ENCODE measurements around the gene GAREM1.
"Not testable (repeated sequence)": the region's sequence is repeated elsewhere in the genome, so short reads cannot be mapped to it uniquely, and the experiment has no call there.

The GAREM1 gene

GRCh38 chr18:32295604-32296003 is 175.1 kb downstream of the GAREM1 start:
- no peak overlapping the region for H3K4me3 ChIP-seq (ENCODE audit: low read depth, low read length)

GRCh38 chr18:32293107-32293506 is 177.6 kb downstream of the GAREM1 start:
- Histone ChIP-seq H3K4me3 (ENCODE audit: low read depth, low read length) (no peak overlapping the region), H3K79me2 (ENCODE audit: control insufficient read depth, insufficient read depth, low read length, unreplicated experiment) (no peaks in the 10 kb centered on the region), H3K4me1 (ENCODE audit: control insufficient read depth, insufficient read depth, low read length, unreplicated experiment) (no peaks in the 10 kb centered on the region)

More at GRCh38 chr18:32295604-32296003, 175.1 kb downstream of the GAREM1 start:
- H3K36me3 ChIP-seq (ENCODE audit: insufficient read depth, low read length) = no peaks in the 10 kb centered on the region
- no peak overlapping the region for H2AFZ ChIP-seq (ENCODE audit: low read length, unreplicated experiment)
- no peaks in the 10 kb centered on the region for H3K27me3 ChIP-seq (ENCODE audit: insufficient read depth, low read length)
- no peaks in the 10 kb centered on the region for H3K4me1 ChIP-seq (ENCODE audit: control insufficient read depth, insufficient read depth, low read length, unreplicated experiment)
- no peak overlapping the region for H3K27ac ChIP-seq (ENCODE audit: low read depth, low read length)
- no peaks in the 10 kb centered on the region for H3K79me2 ChIP-seq (ENCODE audit: control insufficient read depth, insufficient read depth, low read length, unreplicated experiment)

DNA sequence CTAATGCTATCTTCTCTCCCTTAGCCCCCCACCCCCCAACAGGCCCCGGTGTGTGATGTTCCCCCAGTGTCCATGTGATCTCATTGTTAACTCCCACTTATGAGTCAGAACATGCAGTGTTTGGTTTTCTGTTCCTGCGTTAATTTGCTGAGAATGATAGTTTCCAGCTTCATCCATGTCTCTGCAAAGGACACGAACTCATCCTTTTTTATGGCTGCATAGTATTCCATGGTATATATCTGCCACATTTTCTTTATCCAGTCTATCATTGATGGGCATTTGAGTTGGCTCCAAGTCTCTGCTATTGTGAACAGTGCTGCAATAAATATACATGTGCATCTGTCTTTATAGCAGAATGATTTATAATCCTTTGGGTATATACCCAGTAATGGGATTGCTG is 179.1 kb downstream of the GAREM1 start:
- not testable (repeated sequence) for H3K27ac ChIP-seq (ENCODE audit: low read depth, low read length); H3K4me1 ChIP-seq (ENCODE audit: control insufficient read depth, insufficient read depth, low read length, unreplicated experiment); H3K36me3 ChIP-seq (ENCODE audit: insufficient read depth, low read length); H2AFZ ChIP-seq (ENCODE audit: low read length, unreplicated experiment); H3K79me2 ChIP-seq (ENCODE audit: control insufficient read depth, insufficient read depth, low read length, unreplicated experiment); H3K4me3 ChIP-seq (ENCODE audit: low read depth, low read length); H3K27me3 ChIP-seq (ENCODE audit: insufficient read depth, low read length)

More at GRCh38 chr18:32293107-32293506, 177.6 kb downstream of the GAREM1 start:
- Histone ChIP-seq H3K27ac (ENCODE audit: low read depth, low read length) (no peak overlapping the region), H2AFZ (ENCODE audit: low read length, unreplicated experiment) (no peak overlapping the region), H3K27me3 (ENCODE audit: insufficient read depth, low read length) (no peaks in the 10 kb centered on the region), H3K36me3 (ENCODE audit: insufficient read depth, low read length) (no peaks in the 10 kb centered on the region)

GRCh38 chr18:32290810-32291209 is 179.9 kb downstream of the GAREM1 start:
- Histone ChIP-seq H3K4me3 (ENCODE audit: low read depth, low read length) (no peak overlapping the region), H3K27me3 (ENCODE audit: insufficient read depth, low read length) (no peaks in the 10 kb centered on the region), H2AFZ (ENCODE audit: low read length, unreplicated experiment) (no peak overlapping the region), H3K79me2 (ENCODE audit: control insufficient read depth, insufficient read depth, low read length, unreplicated experiment) (no peaks in the 10 kb centered on the region), H3K27ac (ENCODE audit: low read depth, low read length) (no peak overlapping the region), H3K4me1 (ENCODE audit: control insufficient read depth, insufficient read depth, low read length, unreplicated experiment) (no peaks in the 10 kb centered on the region), H3K36me3 (ENCODE audit: insufficient read depth, low read length) (no peaks in the 10 kb centered on the region; the same call in 1 of the 2 replicates)

- H3K27me3 ChIP-seq (ENCODE audit: insufficient read depth, low read length) = no peaks in the 10 kb centered on the region
- no peak overlapping the region for H2AFZ ChIP-seq (ENCODE audit: low read length, unreplicated experiment)
- H3K36me3 ChIP-seq (ENCODE audit: insufficient read depth, low read length) = no peaks in the 10 kb centered on the region; the same call in 1 of the 2 replicates
Measured at GRCh38 chr18:32289483-32290075, 181.1 kb downstream of the GAREM1 start.

DNA sequence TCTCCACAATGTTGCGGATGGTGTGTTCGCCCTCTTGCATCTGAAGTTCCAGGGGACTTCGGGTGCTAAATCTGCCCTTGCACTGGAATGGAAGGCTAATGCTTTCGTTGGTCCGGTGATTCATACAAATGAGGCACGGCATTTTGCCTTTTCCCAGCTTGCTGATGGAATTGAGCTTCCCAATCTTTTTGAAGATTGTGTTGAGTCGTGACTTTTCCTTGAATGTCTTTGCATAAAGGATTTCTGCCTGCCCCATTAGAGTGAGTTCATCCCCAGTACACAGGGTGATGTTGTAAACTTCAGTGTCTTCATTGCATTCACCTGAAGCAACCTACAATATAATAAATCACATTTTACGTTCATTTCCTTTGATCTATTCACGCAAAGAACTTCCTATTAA is 182.8 kb downstream of the GAREM1 start:
- H2AFZ ChIP-seq (ENCODE audit: low read length, unreplicated experiment) = no peak overlapping the region

More at GRCh38 chr18:32289483-32290075, 181.1 kb downstream of the GAREM1 start:
- Histone ChIP-seq H3K4me1 (ENCODE audit: control insufficient read depth, insufficient read depth, low read length, unreplicated experiment) (no peaks in the 10 kb centered on the region), H3K4me3 (ENCODE audit: low read depth, low read length) (no peak overlapping the region), H3K79me2 (ENCODE audit: control insufficient read depth, insufficient read depth, low read length, unreplicated experiment) (no peaks in the 10 kb centered on the region), H3K27ac (ENCODE audit: low read depth, low read length) (no peak overlapping the region)

GRCh38 chr18:32287249-32287648 is 183.4 kb downstream of the GAREM1 start:
- no peaks in the 10 kb centered on the region for H3K27me3 ChIP-seq (ENCODE audit: insufficient read depth, low read length)
- H3K4me3 ChIP-seq (ENCODE audit: low read depth, low read length) = no peak overlapping the region
- H3K79me2 ChIP-seq (ENCODE audit: control insufficient read depth, insufficient read depth, low read length, unreplicated experiment) = no peaks in the 10 kb centered on the region
- peaks cover 6% of the 10 kb centered on the region for H3K4me1 ChIP-seq (ENCODE audit: control insufficient read depth, insufficient read depth, low read length, unreplicated experiment)
- no peak overlapping the region for H3K27ac ChIP-seq (ENCODE audit: low read depth, low read length)
- H2AFZ ChIP-seq (ENCODE audit: low read length, unreplicated experiment) = no peak overlapping the region
- H3K36me3 ChIP-seq (ENCODE audit: insufficient read depth, low read length) = no peaks in the 10 kb centered on the region; the same call in 1 of the 2 replicates

More for the DNA sequence above, 182.8 kb downstream of the GAREM1 start:
- H3K27ac ChIP-seq (ENCODE audit: low read depth, low read length) = no peak overlapping the region
- H3K4me1 ChIP-seq (ENCODE audit: control insufficient read depth, insufficient read depth, low read length, unreplicated experiment) = peaks cover 6% of the 10 kb centered on the region
- no peaks in the 10 kb centered on the region for H3K27me3 ChIP-seq (ENCODE audit: insufficient read depth, low read length)
- H3K4me3 ChIP-seq (ENCODE audit: low read depth, low read length) = no peak overlapping the region
- H3K79me2 ChIP-seq (ENCODE audit: control insufficient read depth, insufficient read depth, low read length, unreplicated experiment) = no peaks in the 10 kb centered on the region
- no peaks in the 10 kb centered on the region; the same call in 1 of the 2 replicates for H3K36me3 ChIP-seq (ENCODE audit: insufficient read depth, low read length)

- Histone ChIP-seq H2AFZ (ENCODE audit: low read length, unreplicated experiment) (no peak overlapping the region), H3K79me2 (ENCODE audit: control insufficient read depth, insufficient read depth, low read length, unreplicated experiment) (no peaks in the 10 kb centered on the region), H3K4me1 (ENCODE audit: control insufficient read depth, insufficient read depth, low read length, unreplicated experiment) (peaks cover 6% of the 10 kb centered on the region), H3K27me3 (ENCODE audit: insufficient read depth, low read length) (no peaks in the 10 kb centered on the region), H3K4me3 (ENCODE audit: low read depth, low read length) (no peak overlapping the region), H3K27ac (ENCODE audit: low read depth, low read length) (no peak overlapping the region), H3K36me3 (ENCODE audit: insufficient read depth, low read length) (no peaks in the 10 kb centered on the region; the same call in 1 of the 2 replicates)
Measured at GRCh38 chr18:32286749-32287148, 183.9 kb downstream of the GAREM1 start.

DNA sequence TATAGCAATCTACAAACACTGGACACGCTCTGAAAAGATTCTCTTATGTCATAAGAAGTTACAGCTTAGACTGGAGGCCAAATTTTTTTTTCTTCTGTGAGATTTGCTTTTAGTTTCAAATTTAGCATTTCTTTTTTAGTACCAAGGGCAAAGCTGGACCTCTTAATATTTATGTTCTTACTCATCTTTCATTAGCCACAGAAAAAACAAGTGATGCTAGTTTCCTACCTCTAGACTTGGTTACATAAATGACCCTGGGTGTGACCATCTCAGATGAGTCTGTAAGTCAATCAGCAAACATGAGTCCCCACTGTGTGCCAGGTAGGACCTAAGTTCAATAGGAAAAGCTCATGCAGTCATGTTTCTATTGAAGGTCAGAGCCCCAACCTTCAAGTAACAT is 186.4 kb downstream of the GAREM1 start:
- Histone ChIP-seq H3K27ac (ENCODE audit: low read depth, low read length) (no peak overlapping the region), H3K36me3 (ENCODE audit: insufficient read depth, low read length) (no peaks in the 10 kb centered on the region; the same call in 1 of the 2 replicates), H3K4me3 (ENCODE audit: low read depth, low read length) (no peak overlapping the region), H3K79me2 (ENCODE audit: control insufficient read depth, insufficient read depth, low read length, unreplicated experiment) (no peaks in the 10 kb centered on the region), H3K4me1 (ENCODE audit: control insufficient read depth, insufficient read depth, low read length, unreplicated experiment) (peaks cover 16% of the 10 kb centered on the region), H2AFZ (ENCODE audit: low read length, unreplicated experiment) (no peak overlapping the region), H3K27me3 (ENCODE audit: insufficient read depth, low read length) (no peaks in the 10 kb centered on the region)

GRCh38 chr18:32280911-32281310 is 189.8 kb downstream of the GAREM1 start:
- H3K79me2 ChIP-seq (ENCODE audit: control insufficient read depth, insufficient read depth, low read length, unreplicated experiment) = no peaks in the 10 kb centered on the region
- H3K4me3 ChIP-seq (ENCODE audit: low read depth, low read length) = no peak overlapping the region
- no peaks in the 10 kb centered on the region for H3K27me3 ChIP-seq (ENCODE audit: insufficient read depth, low read length)
- no peak overlapping the region for H2AFZ ChIP-seq (ENCODE audit: low read length, unreplicated experiment)
- H3K27ac ChIP-seq (ENCODE audit: low read depth, low read length) = no peak overlapping the region
- peaks cover 16% of the 10 kb centered on the region for H3K4me1 ChIP-seq (ENCODE audit: control insufficient read depth, insufficient read depth, low read length, unreplicated experiment)
- no peaks in the 10 kb centered on the region for H3K36me3 ChIP-seq (ENCODE audit: insufficient read depth, low read length)

DNA sequence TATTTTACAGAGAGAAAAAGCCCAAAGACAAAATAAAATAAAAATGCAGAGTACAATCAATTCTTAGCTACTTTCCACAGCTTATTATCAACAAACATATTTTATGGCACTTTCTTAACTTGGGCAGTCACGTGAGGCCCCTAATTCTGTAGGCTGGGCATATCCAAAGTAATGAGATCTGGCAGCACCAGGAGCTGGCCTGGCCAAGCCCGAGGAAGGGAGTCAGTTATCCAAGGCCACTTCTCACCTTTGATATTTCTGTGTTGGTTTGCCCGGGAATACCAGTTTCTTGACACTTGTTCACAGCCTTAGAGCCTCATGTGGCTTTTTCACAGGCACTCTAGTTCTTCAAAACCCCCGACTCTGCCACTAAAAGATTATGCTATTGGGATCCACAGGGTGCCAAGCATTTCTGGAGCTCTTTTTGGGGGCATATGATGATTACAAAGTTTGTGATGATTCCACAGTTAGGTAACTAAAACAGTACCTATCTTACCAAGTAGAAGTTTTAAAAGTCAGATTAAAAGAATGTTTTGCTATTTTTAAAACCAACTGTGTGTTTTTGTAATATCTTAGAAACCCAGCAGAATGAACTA is 190.4 kb downstream of the GAREM1 start:
- peaks cover 16% of the 10 kb centered on the region for H3K4me1 ChIP-seq (ENCODE audit: control insufficient read depth, insufficient read depth, low read length, unreplicated experiment)
- no peaks in the 10 kb centered on the region for H3K79me2 ChIP-seq (ENCODE audit: control insufficient read depth, insufficient read depth, low read length, unreplicated experiment)
- no peak overlapping the region for H3K27ac ChIP-seq (ENCODE audit: low read depth, low read length)
- H3K36me3 ChIP-seq (ENCODE audit: insufficient read depth, low read length) = no peaks in the 10 kb centered on the region
- H2AFZ ChIP-seq (ENCODE audit: low read length, unreplicated experiment) = no peak overlapping the region
- no peak overlapping the region for H3K4me3 ChIP-seq (ENCODE audit: low read depth, low read length)
- no peaks in the 10 kb centered on the region for H3K27me3 ChIP-seq (ENCODE audit: insufficient read depth, low read length)
